SJSA1 (cell line): ENCODE data around the gene PLEKHA5. TPM values are rescaled to one million over a fixed set of nuclear protein-coding genes. Genes with fewer than 3 reads are reported as not detected.
A peak's percentile ranks its signal among the peaks of the same experiment; 100 is the strongest.

Source experiments
- DNase-seq, 2 experiments: peaks; one replicate each; pipeline ENCODE4 v3.0.0-alpha.2; 2015 to 2020; ENCODE audit warnings: low spot score in 2 of 2, low read depth in 1 of 2
- H3K27ac ChIP-seq: fragments of 250-450 bp; sonication (Bioruptor Pico); 2 replicates; pipeline ENCODE4 v1.5.1; 2020; ENCODE audit warnings: mild to moderate bottlenecking, moderate library complexity
- H3K27me3 ChIP-seq: fragments of 250-450 bp; sonication (Bioruptor Pico); replicated peaks from 2 replicates; pipeline ENCODE4 v1.5.1; 2020; ENCODE audit warnings: mild to moderate bottlenecking, moderate library complexity
- H3K36me3 ChIP-seq: fragments of 250-450 bp; sonication (Bioruptor Pico); 2 replicates; pipeline ENCODE4 v1.5.1; 2020; ENCODE audit warnings: mild to moderate bottlenecking
- H3K4me1 ChIP-seq: fragments of 250-450 bp; sonication (Bioruptor Pico); replicated peaks from 2 replicates; pipeline ENCODE4 v1.6.1; 2021; ENCODE audit warnings: mild to moderate bottlenecking
- H3K4me3 ChIP-seq: fragments of 250-450 bp; sonication (Bioruptor Pico); 2 replicates; pipeline ENCODE4 v1.5.1; 2020; ENCODE audit warnings: mild to moderate bottlenecking
- H3K9me3 ChIP-seq: fragments of 250-450 bp; sonication (Bioruptor Pico); replicated peaks from 2 replicates; pipeline ENCODE4 v1.5.1; 2020; ENCODE audit warnings: mild to moderate bottlenecking
- total RNA-seq: library from RNA; depleted of rRNA; stranded (reverse); fragments of >200 nt; shearing (Covaris generic); gene quantifications from 2 replicates; pipeline ENCODE4 v1.2.3, GENCODE V29; 2014

Gene PLEKHA5
- total RNA-seq, 1 experiment from 2014 or later, result 21.1 TPM

- no peak overlapping the region for H3K27ac ChIP-seq
- no peaks in the 10 kb centered on the region for H3K36me3 ChIP-seq
- H3K4me1 ChIP-seq, result peaks cover 9% of the 10 kb centered on the region
- no peak for DNase-seq
- H3K4me3 ChIP-seq, result no peak overlapping the region
- no peaks in the 10 kb centered on the region for H3K27me3 ChIP-seq
- no peaks in the 10 kb centered on the region for H3K9me3 ChIP-seq
Measured at GRCh38 chr12:19242581-19242980, 113.0 kb downstream of the PLEKHA5 start.

DNA sequence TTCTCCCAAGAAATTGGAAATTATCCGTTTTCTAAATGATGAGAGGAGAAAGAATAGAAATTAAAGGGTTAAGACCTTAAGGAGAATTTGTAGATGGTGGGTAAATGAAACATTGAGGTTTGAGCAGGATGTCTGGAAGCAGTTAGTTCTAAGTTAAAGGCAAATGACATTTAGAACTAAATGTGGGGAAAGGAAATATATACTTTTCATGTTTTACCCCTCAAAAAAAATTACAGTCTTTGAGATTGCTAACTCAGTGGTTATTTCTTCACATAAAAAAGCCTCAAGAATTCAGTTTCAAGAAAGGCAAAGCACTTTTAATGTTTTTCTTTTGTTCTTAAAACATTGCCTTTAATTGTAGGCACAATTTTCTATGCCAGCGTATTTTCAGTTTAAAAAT, 114.0 kb downstream of the PLEKHA5 start:
- no peak for DNase-seq
- Histone ChIP-seq H3K27ac (no peak overlapping the region), H3K36me3 (no peaks in the 10 kb centered on the region), H3K4me1 (peaks cover 9% of the 10 kb centered on the region), H3K4me3 (no peak overlapping the region), H3K27me3 (no peaks in the 10 kb centered on the region), H3K9me3 (no peaks in the 10 kb centered on the region)

DNA sequence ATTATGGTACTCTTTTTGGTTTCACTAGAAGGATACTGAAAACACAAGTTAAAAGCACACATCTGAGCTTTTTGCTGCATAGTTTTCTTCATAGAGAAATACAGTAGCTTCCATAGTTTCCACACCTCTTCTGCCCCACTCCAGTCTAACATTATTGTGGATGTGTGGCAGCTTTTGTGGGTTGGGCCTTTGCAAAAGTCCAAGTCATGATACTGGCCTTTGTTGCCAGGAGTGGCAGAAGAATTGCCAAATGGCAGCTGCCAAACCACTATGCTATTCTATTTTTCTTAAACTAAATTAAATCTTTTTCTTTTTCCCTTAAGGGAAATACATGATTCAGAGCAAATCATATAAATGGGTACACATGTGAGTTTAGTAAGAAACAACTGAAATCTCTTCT, 114.8 kb downstream of the PLEKHA5 start:
- DNase-seq, result no peak
- Histone ChIP-seq H3K4me1 (peaks cover 7% of the 10 kb centered on the region), H3K27me3 (no peaks in the 10 kb centered on the region), H3K4me3 (no peak overlapping the region), H3K9me3 (no peaks in the 10 kb centered on the region), H3K27ac (no peak overlapping the region), H3K36me3 (no peaks in the 10 kb centered on the region)

GRCh38 chr12:19245106-19245505, 115.6 kb downstream of the PLEKHA5 start:
- H3K4me3 ChIP-seq, result no peak overlapping the region
- no peaks in the 10 kb centered on the region for H3K36me3 ChIP-seq
- DNase-seq, result no peak
- H3K27me3 ChIP-seq, result no peaks in the 10 kb centered on the region
- H3K9me3 ChIP-seq, result no peaks in the 10 kb centered on the region
- H3K4me1 ChIP-seq, result 0 out of 2 replicates have a peak, but pooled peaks cover 3% of the 10 kb centered on the region
- no peak overlapping the region for H3K27ac ChIP-seq

DNA sequence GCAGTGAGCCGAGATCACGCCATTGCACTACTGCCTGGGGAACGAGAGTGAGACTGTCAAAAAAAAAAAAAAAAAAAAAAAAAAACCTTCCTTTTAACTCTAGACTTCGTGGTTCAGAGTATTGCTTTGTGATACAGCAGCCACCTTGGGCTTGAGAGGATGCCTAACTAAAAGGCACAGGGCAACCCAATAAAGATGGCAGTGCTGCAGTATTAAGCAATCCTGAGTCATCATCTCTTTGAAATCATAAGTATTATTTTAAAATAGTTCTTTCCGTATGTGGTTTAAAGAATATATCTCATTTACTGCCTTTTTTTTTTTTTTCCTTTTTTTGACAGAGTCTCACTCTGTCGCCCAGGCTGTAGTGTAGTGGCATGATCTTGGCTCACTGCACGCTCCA, 116.1 kb downstream of the PLEKHA5 start:
- Histone ChIP-seq H3K36me3 (no peaks in the 10 kb centered on the region), H3K4me1 (0 out of 2 replicates have a peak, but pooled peaks cover 3% of the 10 kb centered on the region), H3K9me3 (no peaks in the 10 kb centered on the region), H3K27ac (no peak overlapping the region), H3K4me3 (no peak overlapping the region), H3K27me3 (no peaks in the 10 kb centered on the region)
- no peak for DNase-seq

DNA sequence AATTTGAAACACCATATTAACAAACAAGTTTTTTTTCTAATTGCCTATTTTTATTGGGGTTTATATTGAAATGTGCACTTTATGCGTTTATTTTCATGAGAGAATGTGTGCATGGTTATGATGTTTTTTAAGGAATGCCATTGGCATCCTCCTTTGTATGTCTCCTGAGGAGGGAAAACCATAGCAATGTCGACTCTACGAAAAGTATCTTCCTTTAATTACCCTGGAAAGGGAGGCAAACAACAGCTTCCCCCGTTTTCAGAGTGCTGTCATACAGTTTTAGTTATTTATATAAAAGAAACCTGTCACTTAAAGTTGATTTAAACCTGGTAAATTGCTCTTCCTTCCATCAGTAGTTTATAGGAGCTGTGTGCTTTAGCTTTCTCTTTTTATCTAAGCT, 117.4 kb downstream of the PLEKHA5 start:
- H3K4me1 ChIP-seq, result 0 out of 2 replicates have a peak, but pooled peaks cover 3% of the 10 kb centered on the region
- no peak for DNase-seq
- no peak overlapping the region for H3K27ac ChIP-seq
- H3K4me3 ChIP-seq, result no peak overlapping the region
- no peaks in the 10 kb centered on the region for H3K27me3 ChIP-seq
- no peaks in the 10 kb centered on the region for H3K36me3 ChIP-seq
- H3K9me3 ChIP-seq, result no peaks in the 10 kb centered on the region

DNA sequence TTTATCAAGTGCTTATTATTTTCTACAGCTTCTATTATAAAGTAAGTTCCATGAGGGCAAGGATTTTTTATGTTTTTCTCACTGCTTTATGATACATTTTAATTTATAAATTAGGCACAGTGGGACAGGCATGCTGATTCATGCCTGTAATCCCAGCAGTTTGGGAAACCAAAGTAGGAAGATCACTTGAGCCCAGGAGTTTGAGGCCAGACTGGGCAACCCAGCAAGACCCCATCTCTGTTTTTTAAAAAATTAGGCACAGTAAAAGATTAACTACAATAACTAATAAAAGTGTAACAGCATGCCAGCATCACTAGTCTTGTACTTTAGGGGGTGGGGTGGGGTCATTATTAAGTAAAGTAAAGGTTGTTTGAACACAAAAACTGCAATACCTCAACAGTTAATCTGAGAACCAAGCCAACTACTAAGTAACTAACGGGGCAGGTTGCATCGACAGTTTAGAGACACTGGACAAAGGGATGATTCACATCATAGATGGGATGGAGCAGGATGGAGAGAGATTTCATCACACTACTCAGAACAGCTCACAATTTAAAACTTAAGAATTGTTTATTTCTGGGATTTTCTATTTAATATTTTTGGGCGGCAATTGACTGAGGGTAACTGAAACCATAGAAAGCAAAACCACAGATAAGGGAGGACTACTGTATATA, 119.5 kb downstream of the PLEKHA5 start:
- 0 out of 2 replicates have a peak, but pooled peaks cover 3% of the 10 kb centered on the region for H3K4me1 ChIP-seq
- no peaks in the 10 kb centered on the region for H3K27me3 ChIP-seq
- no peaks in the 10 kb centered on the region for H3K9me3 ChIP-seq
- no peaks in the 10 kb centered on the region for H3K36me3 ChIP-seq
- no peak for DNase-seq
- H3K4me3 ChIP-seq, result no peak overlapping the region
- H3K27ac ChIP-seq, result no peak overlapping the region

DNA sequence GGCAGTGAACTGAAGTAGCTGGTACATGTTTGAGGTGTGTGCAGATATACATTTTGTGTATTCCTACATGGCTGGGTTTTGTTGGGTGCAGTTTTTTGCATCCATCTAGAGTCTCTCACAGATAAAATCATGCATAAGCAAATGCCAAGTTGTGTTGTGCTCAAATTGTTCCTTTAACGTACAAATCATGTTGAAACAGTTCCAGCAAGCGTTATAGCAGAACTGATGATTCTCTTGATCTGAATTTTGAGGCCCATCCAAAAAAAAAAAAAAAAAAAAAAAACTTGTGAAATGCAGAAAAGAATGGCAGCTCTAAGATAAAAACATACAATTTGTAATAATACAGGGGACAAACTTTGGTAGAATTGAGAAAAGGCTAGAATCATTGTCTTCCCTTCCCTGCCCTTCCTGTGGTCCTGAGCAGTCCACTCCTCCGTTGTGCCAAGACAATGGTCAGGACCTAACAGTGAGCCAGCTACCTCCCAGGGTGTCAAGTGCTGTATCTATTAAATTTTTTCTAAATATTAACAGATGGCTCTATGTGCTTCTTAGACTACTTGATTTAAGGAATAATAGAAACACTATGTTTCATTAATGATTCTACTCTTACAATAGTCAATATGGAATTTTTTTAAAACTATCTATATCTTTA, 122.1 kb downstream of the PLEKHA5 start:
- Histone ChIP-seq H3K27me3 (no peaks in the 10 kb centered on the region), H3K36me3 (no peaks in the 10 kb centered on the region), H3K4me3 (no peak overlapping the region), H3K9me3 (no peaks in the 10 kb centered on the region), H3K4me1 (0 out of 2 replicates have a peak, but pooled peaks cover 3% of the 10 kb centered on the region), H3K27ac (no peak overlapping the region)
- no peak for DNase-seq

DNA sequence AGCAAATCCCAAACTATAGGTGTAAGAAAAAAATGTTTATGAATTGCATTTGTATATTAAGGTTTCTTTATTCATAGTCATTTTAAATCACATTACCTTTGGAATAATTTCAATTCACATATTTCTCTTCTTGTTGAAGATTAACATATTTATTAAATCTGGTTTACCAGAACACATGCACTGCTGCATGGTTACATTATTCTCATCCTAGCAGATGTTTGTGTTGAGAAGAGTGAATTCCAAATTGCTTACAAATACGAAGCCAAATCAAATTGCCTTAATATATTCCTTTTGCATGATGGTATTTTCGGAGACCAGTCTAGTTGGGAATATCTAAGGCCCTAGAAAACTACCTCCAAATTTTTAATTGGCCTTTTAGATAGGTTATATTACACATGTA, 130.6 kb downstream of the PLEKHA5 start:
- no peaks in the 10 kb centered on the region for H3K9me3 ChIP-seq
- H3K27ac ChIP-seq, result no peak overlapping the region
- no peak overlapping the region for H3K4me3 ChIP-seq
- no peak for DNase-seq
- no peaks in the 10 kb centered on the region for H3K36me3 ChIP-seq
- no peaks in the 10 kb centered on the region for H3K27me3 ChIP-seq
- no peaks in the 10 kb centered on the region for H3K4me1 ChIP-seq

- H3K9me3 ChIP-seq, result no peaks in the 10 kb centered on the region
- H3K27ac ChIP-seq, result no peak overlapping the region
- no peaks in the 10 kb centered on the region for H3K27me3 ChIP-seq
- no peaks in the 10 kb centered on the region for H3K36me3 ChIP-seq
- H3K4me3 ChIP-seq, result no peak overlapping the region
- DNase-seq, result no peak
- no peaks in the 10 kb centered on the region for H3K4me1 ChIP-seq
Measured at GRCh38 chr12:19261773-19262172, 132.2 kb downstream of the PLEKHA5 start.

GRCh38 chr12:19263672-19264071, 134.1 kb downstream of the PLEKHA5 start:
- Histone ChIP-seq H3K4me3 (no peak overlapping the region), H3K27ac (no peak overlapping the region), H3K36me3 (0 out of 2 replicates have a peak, but pooled peaks cover 2% of the 10 kb centered on the region), H3K9me3 (no peaks in the 10 kb centered on the region), H3K27me3 (no peaks in the 10 kb centered on the region), H3K4me1 (no peaks in the 10 kb centered on the region)
- DNase-seq, result no peak

GRCh38 chr12:19273482-19274330, 144.2 kb downstream of the PLEKHA5 start:
- Histone ChIP-seq H3K27ac (peak overlapping the region; percentile 83), H3K4me3 (no peak overlapping the region), H3K36me3 (peaks cover 16% of the 10 kb centered on the region), H3K9me3 (no peaks in the 10 kb centered on the region), H3K27me3 (no peaks in the 10 kb centered on the region), H3K4me1 (peaks cover 22% of the 10 kb centered on the region)
- peak; percentile 95 to 97 for DNase-seq

DNA sequence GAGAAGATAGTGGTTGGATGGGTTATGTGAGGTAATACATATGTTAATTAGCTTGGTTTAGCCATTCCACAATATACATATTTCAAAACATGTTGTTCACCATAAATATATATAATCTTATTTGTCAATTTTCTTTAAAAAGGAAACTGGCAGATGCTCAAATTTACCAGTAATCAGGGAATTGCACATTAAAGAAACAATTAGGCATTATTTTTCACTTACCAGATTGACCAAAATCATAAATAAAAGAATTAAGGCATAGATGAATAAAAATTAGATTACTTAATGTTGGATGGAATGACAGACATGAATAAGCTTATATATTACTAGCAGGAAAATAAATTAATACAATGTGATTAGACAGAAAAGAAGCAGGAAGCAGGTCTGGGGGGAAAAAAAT, 147.2 kb downstream of the PLEKHA5 start:
- peaks cover 22% of the 10 kb centered on the region for H3K4me1 ChIP-seq
- H3K27me3 ChIP-seq, result no peaks in the 10 kb centered on the region
- peaks cover 10% of the 10 kb centered on the region for H3K36me3 ChIP-seq
- no peaks in the 10 kb centered on the region for H3K9me3 ChIP-seq
- no peak for DNase-seq
- H3K4me3 ChIP-seq, result no peak overlapping the region
- no peak overlapping the region for H3K27ac ChIP-seq

DNA sequence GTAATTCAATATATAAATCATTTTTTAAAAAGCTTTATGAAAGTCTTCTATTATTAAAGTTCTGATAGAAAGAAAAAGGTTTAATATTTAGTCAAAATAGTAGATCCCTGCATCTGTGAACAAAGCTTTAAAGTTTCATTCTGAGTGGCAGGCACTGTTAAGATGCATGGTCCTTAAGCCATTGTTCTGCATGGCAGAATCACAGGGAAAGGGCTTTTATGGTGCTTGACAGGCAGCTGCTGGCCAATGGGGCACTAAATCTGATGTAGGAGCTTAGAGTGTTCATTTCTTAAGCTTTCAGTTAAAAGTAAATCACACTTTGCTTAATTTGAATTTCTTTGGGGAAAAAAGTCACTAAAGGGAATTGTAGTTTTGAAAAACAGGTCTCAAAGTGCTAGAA, 148.2 kb downstream of the PLEKHA5 start:
- Histone ChIP-seq H3K27me3 (no peaks in the 10 kb centered on the region), H3K27ac (no peak overlapping the region), H3K4me1 (peaks cover 22% of the 10 kb centered on the region), H3K4me3 (no peak overlapping the region), H3K36me3 (peaks cover 10% of the 10 kb centered on the region), H3K9me3 (no peaks in the 10 kb centered on the region)
- DNase-seq, result no peak
